HG02885 (cell line): ENCODE measurements around the gene PHACTR3.

Experiments used
- ATAC-seq: cut with Tn5 transposase; IDR thresholded peaks from one replicate; pipeline ENCODE4 v1.9.1; 2021; ENCODE audit warnings: mild to moderate bottlenecking; ENCODE audit not compliant: unreplicated experiment, poor library complexity

PHACTR3 gene

GRCh38 chr20:59723607-59724456, 119.5 kb downstream of the PHACTR3 start:
- ATAC-seq, result no peak

GRCh38 chr20:59724457-59725366, 120.4 kb downstream of the PHACTR3 start:
- ATAC-seq, result no peak

GRCh38 chr20:59725476-59726280, 121.3 kb downstream of the PHACTR3 start:
- no peak for ATAC-seq

- ATAC-seq, result no peak
These were observed 121.9 kb downstream of the PHACTR3 start for GRCh38 chr20:59726281-59726595.

GRCh38 chr20:59728722-59729430, 124.5 kb downstream of the PHACTR3 start:
- no peak for ATAC-seq

- no peak for ATAC-seq
These were observed 125.2 kb downstream of the PHACTR3 start for GRCh38 chr20:59729506-59729905.

- no peak for ATAC-seq
These were observed 126.4 kb downstream of the PHACTR3 start for GRCh38 chr20:59730722-59731121.

- ATAC-seq, result no peak
These were observed 127.0 kb downstream of the PHACTR3 start for GRCh38 chr20:59731376-59731775.

- no peak for ATAC-seq
These were observed 129.0 kb downstream of the PHACTR3 start for GRCh38 chr20:59733351-59733750.

- ATAC-seq, result no peak
These were observed 131.1 kb downstream of the PHACTR3 start for GRCh38 chr20:59735486-59735885.

GRCh38 chr20:59735917-59736316, 131.6 kb downstream of the PHACTR3 start:
- no peak for ATAC-seq

GRCh38 chr20:59736366-59736765, 132.0 kb downstream of the PHACTR3 start:
- ATAC-seq, result no peak

- no peak for ATAC-seq
These were observed 132.8 kb downstream of the PHACTR3 start for GRCh38 chr20:59737073-59737666.

- no peak for ATAC-seq
These were observed 133.5 kb downstream of the PHACTR3 start for GRCh38 chr20:59737816-59738215.

GRCh38 chr20:59738851-59739250, 134.5 kb downstream of the PHACTR3 start:
- no peak for ATAC-seq

- no peak for ATAC-seq
These were observed 136.3 kb downstream of the PHACTR3 start for GRCh38 chr20:59740621-59741020.

GRCh38 chr20:59741073-59741472, 136.7 kb downstream of the PHACTR3 start:
- no peak for ATAC-seq

- no peak for ATAC-seq
These were observed 138.2 kb downstream of the PHACTR3 start for GRCh38 chr20:59742351-59743095.

GRCh38 chr20:59743308-59743707, 139.0 kb downstream of the PHACTR3 start:
- ATAC-seq, result no peak
